Measurements from ENCODE around the gene ZNF512B. TPM values are rescaled to one million over a fixed set of nuclear protein-coding genes. Genes with fewer than 3 reads are reported as not detected.

ZNF512B gene
- total RNA-seq, 1 experiment from 2014 or later: 58.1 TPM

GRCh38 chr20:63955827-63956663 lies 13.7 kb downstream of the ZNF512B start, which contains the start of gene UCKL1:
TSS of gene UCKL1 (minus strand) at chr20:63956416. CDS start at chr20:63956372, 44 bp downstream.
- Mint-ChIP-seq H3K27ac (ENCODE audit: unreplicated experiment) (peak within 1 kb of the TSS; percentile 77), H3K9me3 (ENCODE audit: low read depth, unreplicated experiment) (no peaks in the 10 kb centered on the region), H3K36me3 (ENCODE audit: insufficient read depth, unreplicated experiment) (peaks cover 73% of the 10 kb centered on the region), H3K4me3 (ENCODE audit: low read depth, unreplicated experiment) (peak within 1 kb of the TSS; percentile 85), H3K27me3 (ENCODE audit: unreplicated experiment) (no peaks in the 10 kb centered on the region), H3K4me1 (ENCODE audit: low read depth, unreplicated experiment) (peaks cover 23% of the 10 kb centered on the region)
- intact Hi-C loops (cut with micrococcal nuclease; ENCODE audit: unreplicated experiment): no loop called here
- TF ChIP-seq, protein P1, sequence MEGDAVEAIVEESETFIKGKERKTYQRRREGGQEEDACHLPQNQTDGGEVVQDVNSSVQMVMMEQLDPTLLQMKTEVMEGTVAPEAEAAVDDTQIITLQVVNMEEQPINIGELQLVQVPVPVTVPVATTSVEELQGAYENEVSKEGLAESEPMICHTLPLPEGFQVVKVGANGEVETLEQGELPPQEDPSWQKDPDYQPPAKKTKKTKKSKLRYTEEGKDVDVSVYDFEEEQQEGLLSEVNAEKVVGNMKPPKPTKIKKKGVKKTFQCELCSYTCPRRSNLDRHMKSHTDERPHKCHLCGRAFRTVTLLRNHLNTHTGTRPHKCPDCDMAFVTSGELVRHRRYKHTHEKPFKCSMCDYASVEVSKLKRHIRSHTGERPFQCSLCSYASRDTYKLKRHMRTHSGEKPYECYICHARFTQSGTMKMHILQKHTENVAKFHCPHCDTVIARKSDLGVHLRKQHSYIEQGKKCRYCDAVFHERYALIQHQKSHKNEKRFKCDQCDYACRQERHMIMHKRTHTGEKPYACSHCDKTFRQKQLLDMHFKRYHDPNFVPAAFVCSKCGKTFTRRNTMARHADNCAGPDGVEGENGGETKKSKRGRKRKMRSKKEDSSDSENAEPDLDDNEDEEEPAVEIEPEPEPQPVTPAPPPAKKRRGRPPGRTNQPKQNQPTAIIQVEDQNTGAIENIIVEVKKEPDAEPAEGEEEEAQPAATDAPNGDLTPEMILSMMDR (IDR thresholded peaks at IDR 0.05; ENCODE audit: unreplicated experiment): no peak
- peak; percentile 98 for DNase-seq
- CTCF ChIA-PET: interaction anchor here (0.6 to 2.0 kb wide), 4 partner anchors 18 to 91 kb away, joined by 3 to 17 read pairs (median 5); partner anchors contain the start of genes PRPF6, SAMD10 and TPD52L2
- no TSS peak for BruUV-seq (replicated peaks)

- H3K4me1 Mint-ChIP-seq (ENCODE audit: low read depth, unreplicated experiment): peaks cover 23% of the 10 kb centered on the region
- DNase-seq: peak; percentile 67
- CTCF ChIA-PET: interaction anchor here (0.9 to 1.2 kb wide), 2 partner anchors 25 to 90 kb away, joined by 5 read pairs; partner anchors contain the start of genes PRPF6 and TPD52L2
- peak overlapping the region; percentile 77 for H3K27ac Mint-ChIP-seq (ENCODE audit: unreplicated experiment)
- peaks cover 71% of the 10 kb centered on the region for H3K36me3 Mint-ChIP-seq (ENCODE audit: insufficient read depth, unreplicated experiment)
- intact Hi-C loops (cut with micrococcal nuclease; ENCODE audit: unreplicated experiment): no loop called here
- TF ChIP-seq, protein P1 (IDR thresholded peaks at IDR 0.05; ENCODE audit: unreplicated experiment): peak; percentile 53
- no TSS peak for BruUV-seq (replicated peaks)
- H3K9me3 Mint-ChIP-seq (ENCODE audit: low read depth, unreplicated experiment): no peaks in the 10 kb centered on the region
- H3K27me3 Mint-ChIP-seq (ENCODE audit: unreplicated experiment): no peaks in the 10 kb centered on the region
- H3K4me3 Mint-ChIP-seq (ENCODE audit: low read depth, unreplicated experiment): peak overlapping the region; percentile 85
Observed at GRCh38 chr20:63955281-63955826, 14.4 kb downstream of the ZNF512B start.

- H3K36me3 Mint-ChIP-seq (ENCODE audit: insufficient read depth, unreplicated experiment): peaks cover 75% of the 10 kb centered on the region
- TF ChIP-seq, protein P1 (IDR thresholded peaks at IDR 0.05; ENCODE audit: unreplicated experiment): no peak
- no peaks in the 10 kb centered on the region for H3K27me3 Mint-ChIP-seq (ENCODE audit: unreplicated experiment)
- no TSS peak for BruUV-seq (replicated peaks)
- peak overlapping the region; percentile 20 for H3K27ac Mint-ChIP-seq (ENCODE audit: unreplicated experiment)
- DNase-seq: no peak
- H3K4me1 Mint-ChIP-seq (ENCODE audit: low read depth, unreplicated experiment): peaks cover 37% of the 10 kb centered on the region
- CTCF ChIA-PET: interaction anchor here (0.5 to 1.3 kb wide), 3 partner anchors 25 to 85 kb away, joined by 3 to 8 read pairs (median 5); partner anchors contain the start of genes PRPF6 and SAMD10
- H3K9me3 Mint-ChIP-seq (ENCODE audit: low read depth, unreplicated experiment): no peaks in the 10 kb centered on the region
- intact Hi-C loops (cut with micrococcal nuclease; ENCODE audit: unreplicated experiment): no loop called here
- H3K4me3 Mint-ChIP-seq (ENCODE audit: low read depth, unreplicated experiment): peak overlapping the region; percentile 85
Observed at GRCh38 chr20:63953764-63954429, 15.8 kb downstream of the ZNF512B start.

DNA sequence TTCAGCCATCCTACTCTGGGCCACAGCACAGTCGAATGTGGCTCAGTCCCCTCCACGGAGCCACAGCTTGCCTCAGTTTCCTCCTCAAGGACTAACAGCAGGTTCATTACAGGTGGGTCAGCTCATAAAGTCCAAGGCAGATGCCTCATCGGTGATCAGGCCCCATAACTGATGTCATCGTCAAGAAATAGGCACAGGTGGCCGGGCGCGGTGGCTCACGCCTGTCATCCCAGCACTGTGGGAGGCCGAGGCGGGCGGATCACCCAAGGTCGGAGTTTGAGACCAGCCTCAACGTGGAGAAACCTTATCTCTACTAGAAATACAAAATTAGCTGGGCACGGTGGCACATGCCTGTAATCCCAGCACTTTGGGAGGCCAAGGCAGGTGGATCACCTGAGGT lies 17.0 kb downstream of the ZNF512B start:
- H3K27ac Mint-ChIP-seq (ENCODE audit: unreplicated experiment): no peak overlapping the region

More for the DNA sequence above, 17.0 kb downstream of the ZNF512B start:
- Mint-ChIP-seq H3K4me1 (ENCODE audit: low read depth, unreplicated experiment) (peaks cover 42% of the 10 kb centered on the region), H3K4me3 (ENCODE audit: low read depth, unreplicated experiment) (no peak overlapping the region), H3K27me3 (ENCODE audit: unreplicated experiment) (no peaks in the 10 kb centered on the region), H3K9me3 (ENCODE audit: low read depth, unreplicated experiment) (no peaks in the 10 kb centered on the region), H3K36me3 (ENCODE audit: insufficient read depth, unreplicated experiment) (peaks cover 75% of the 10 kb centered on the region)
- intact Hi-C loops (cut with micrococcal nuclease; ENCODE audit: unreplicated experiment): no loop called here
- CTCF ChIA-PET: no interaction called here
- TF ChIP-seq, protein P1 (IDR thresholded peaks at IDR 0.05; ENCODE audit: unreplicated experiment): no peak
- no peak for DNase-seq
- no TSS peak for BruUV-seq (replicated peaks)

Data from Calu3 (cell line).